ENCODE measurements around the gene FZD8. TPM values are rescaled to one million over a fixed set of nuclear protein-coding genes. Genes with fewer than 3 reads are reported as not detected.

Gene FZD8
- total RNA-seq, 4 donors from 2014 or later = 9.2 to 16.5 (median 10.4) TPM

- H3K4me3 ChIP-seq = peak overlapping the region; percentile 74 to 95 (median 86)
- H3K27me3 ChIP-seq = no peaks in the 10 kb centered on the region
- 0% methylated on average over 2 to 22 of the region's 72 CpGs for WGBS, 2 donors
- peaks cover 0 to 59% (median 12%) of the 10 kb centered on the region in 4 donors for H3K4me1 ChIP-seq
- TF ChIP-seq EP300 (IDR thresholded peaks at IDR 0.05) (peak in 1 of 2 donors; percentile 15), POLR2A (IDR thresholded peaks at IDR 0.05) (no peak)
- TF ChIP-seq, protein P1, sequence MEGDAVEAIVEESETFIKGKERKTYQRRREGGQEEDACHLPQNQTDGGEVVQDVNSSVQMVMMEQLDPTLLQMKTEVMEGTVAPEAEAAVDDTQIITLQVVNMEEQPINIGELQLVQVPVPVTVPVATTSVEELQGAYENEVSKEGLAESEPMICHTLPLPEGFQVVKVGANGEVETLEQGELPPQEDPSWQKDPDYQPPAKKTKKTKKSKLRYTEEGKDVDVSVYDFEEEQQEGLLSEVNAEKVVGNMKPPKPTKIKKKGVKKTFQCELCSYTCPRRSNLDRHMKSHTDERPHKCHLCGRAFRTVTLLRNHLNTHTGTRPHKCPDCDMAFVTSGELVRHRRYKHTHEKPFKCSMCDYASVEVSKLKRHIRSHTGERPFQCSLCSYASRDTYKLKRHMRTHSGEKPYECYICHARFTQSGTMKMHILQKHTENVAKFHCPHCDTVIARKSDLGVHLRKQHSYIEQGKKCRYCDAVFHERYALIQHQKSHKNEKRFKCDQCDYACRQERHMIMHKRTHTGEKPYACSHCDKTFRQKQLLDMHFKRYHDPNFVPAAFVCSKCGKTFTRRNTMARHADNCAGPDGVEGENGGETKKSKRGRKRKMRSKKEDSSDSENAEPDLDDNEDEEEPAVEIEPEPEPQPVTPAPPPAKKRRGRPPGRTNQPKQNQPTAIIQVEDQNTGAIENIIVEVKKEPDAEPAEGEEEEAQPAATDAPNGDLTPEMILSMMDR (IDR thresholded peaks at IDR 0.05) = no peak
- H3K27ac ChIP-seq = peak overlapping the region; percentile 72 to 92 (median 83)
- DNase-seq (ENCODE audit: low spot score in 2 of 2) = peak in 1 of 2 donors; percentile 47
- H3K36me3 ChIP-seq = no peaks in the 10 kb centered on the region
- no peaks in the 10 kb centered on the region for H3K9me3 ChIP-seq
These were observed 983 bp downstream of the FZD8 start for GRCh38 chr10:35640951-35641675.

DNA sequence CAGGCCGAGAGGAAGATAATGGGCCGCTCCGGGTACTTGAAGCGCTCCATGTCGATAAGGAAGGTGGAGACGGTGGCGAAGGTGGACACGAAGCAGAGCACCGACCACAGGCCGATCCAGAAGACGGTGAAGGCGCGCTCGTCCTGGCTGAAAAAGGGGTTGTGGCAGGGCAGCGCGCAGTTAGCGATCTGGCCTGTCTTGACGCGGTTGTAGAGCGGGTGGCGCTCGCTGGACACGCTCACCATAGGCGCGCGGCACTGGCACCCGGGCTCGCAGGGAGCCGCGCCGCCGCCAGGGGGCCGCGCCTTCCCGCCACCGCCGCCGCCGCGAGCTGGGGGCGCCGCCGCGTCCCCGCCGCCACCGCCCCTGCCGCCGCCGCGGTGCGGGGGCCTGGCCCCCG is 1.6 kb downstream of the FZD8 start:
- 0 to 3% methylated on average over 14 to 16 of the region's 53 CpGs for WGBS, 2 donors
- no peaks in the 10 kb centered on the region for H3K36me3 ChIP-seq
- H3K4me3 ChIP-seq = peak overlapping the region; percentile 31 to 95 (median 46)
- no peaks in the 10 kb centered on the region for H3K27me3 ChIP-seq
- peaks cover 0 to 66% (median 12%) of the 10 kb centered on the region in 4 donors for H3K4me1 ChIP-seq
- H3K9me3 ChIP-seq = no peaks in the 10 kb centered on the region
- H3K27ac ChIP-seq = peak overlapping the region in 2 of 4 donors; percentile 66 to 82
- TF ChIP-seq EP300 (IDR thresholded peaks at IDR 0.05) (no peak), POLR2A (IDR thresholded peaks at IDR 0.05) (no peak)
- TF ChIP-seq, protein P1 (IDR thresholded peaks at IDR 0.05) = peak; percentile 30 to 76 (median 63)
- peak; percentile 47 to 57 for DNase-seq (ENCODE audit: low spot score in 2 of 2)

DNA sequence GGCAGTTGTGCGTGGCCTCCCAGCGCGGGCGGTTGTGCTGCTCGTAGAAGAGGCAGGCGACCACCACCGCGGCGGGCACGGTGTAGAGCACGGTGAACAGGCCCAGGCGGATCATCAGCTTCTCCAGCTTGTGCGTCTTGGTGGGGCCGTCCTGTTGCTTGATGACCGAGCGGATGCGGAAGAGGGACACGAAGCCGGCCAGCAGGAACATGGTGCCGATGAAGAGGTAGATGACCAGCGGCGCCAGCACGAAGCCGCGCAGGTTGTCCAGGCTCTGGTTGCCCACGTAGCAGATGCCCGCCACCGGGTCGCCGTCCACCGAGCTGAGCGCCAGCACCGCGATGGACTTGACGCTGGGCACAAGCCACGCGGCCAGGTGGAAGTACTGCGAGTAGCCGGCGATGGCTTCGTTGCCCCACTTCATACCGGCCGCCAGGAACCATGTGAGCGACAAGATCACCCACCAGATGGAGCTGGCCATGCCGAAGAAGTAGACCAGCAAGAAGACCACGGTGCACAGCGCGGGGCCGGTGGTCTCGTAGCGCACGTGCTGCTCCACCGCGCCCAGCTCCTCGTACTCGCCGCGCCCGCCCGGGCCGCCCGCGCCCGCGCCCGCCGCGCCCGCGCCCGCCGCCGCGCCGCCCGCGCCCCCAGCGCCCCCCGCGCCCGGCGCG is 2.2 kb downstream of the FZD8 start:
- no peak for DNase-seq (ENCODE audit: low spot score in 2 of 2)
- peak overlapping the region; percentile 31 to 95 (median 46) for H3K4me3 ChIP-seq
- TF ChIP-seq, protein P1 (IDR thresholded peaks at IDR 0.05) = peak in 1 of 5 experiments; percentile 25
- TF ChIP-seq EP300 (IDR thresholded peaks at IDR 0.05) (no peak), POLR2A (IDR thresholded peaks at IDR 0.05) (no peak)
- peaks cover 0 to 66% (median 12%) of the 10 kb centered on the region in 4 donors for H3K4me1 ChIP-seq
- no peaks in the 10 kb centered on the region for H3K9me3 ChIP-seq
- no peaks in the 10 kb centered on the region for H3K36me3 ChIP-seq
- H3K27ac ChIP-seq = peak overlapping the region in 2 of 4 donors; percentile 37 to 74
- 8 to 23% methylated on average over 25 to 29 of the region's 83 CpGs for WGBS, 2 donors
- no peaks in the 10 kb centered on the region for H3K27me3 ChIP-seq

GRCh38 chr10:35639021-35639727 is 2.9 kb downstream of the FZD8 start:
- Histone ChIP-seq H3K9me3 (no peaks in the 10 kb centered on the region), H3K27ac (peak overlapping the region in 2 of 4 donors; percentile 37 to 74), H3K27me3 (no peaks in the 10 kb centered on the region), H3K4me1 (peaks cover 0 to 59% (median 10%) of the 10 kb centered on the region in 4 donors), H3K36me3 (no peaks in the 10 kb centered on the region), H3K4me3 (peak overlapping the region; percentile 19 to 95 (median 39))
- no peak for TF ChIP-seq EP300 (IDR thresholded peaks at IDR 0.05)
- TF ChIP-seq POLR2A (IDR thresholded peaks at IDR 0.05) = no peak
- TF ChIP-seq, protein P1 (IDR thresholded peaks at IDR 0.05) = no peak
- no peak for DNase-seq (ENCODE audit: low spot score in 2 of 2)
- 35 to 42% methylated on average over 5 to 17 of the region's 57 CpGs for WGBS, 2 donors
